Osteocyte (in vitro differentiated cells): ENCODE data around the gene CORO7. TPM values are rescaled to one million over a fixed set of nuclear protein-coding genes. Genes with fewer than 3 reads are reported as not detected.
"Not testable (repeated sequence)": the region's sequence is repeated elsewhere in the genome, so short reads cannot be mapped to it uniquely, and the experiment has no call there.

ENCODE experiments used
- DNase-seq: peaks from one replicate; pipeline ENCODE4 v3.0.0; 2021; ENCODE audit warnings: mixed read lengths; ENCODE audit not compliant: unreplicated experiment; ENCODE audit errors: extremely low spot score
- H3K27ac Mint-ChIP-seq: one replicate; pipeline ENCODE4 v1.8.0; 2021; ENCODE audit warnings: mild to moderate bottlenecking, mixed read lengths; ENCODE audit not compliant: unreplicated experiment
- H3K27me3 Mint-ChIP-seq: one replicate; pipeline ENCODE4 v1.8.0; 2021; ENCODE audit warnings: mixed read lengths; ENCODE audit not compliant: unreplicated experiment
- H3K36me3 Mint-ChIP-seq: one replicate; pipeline ENCODE4 v1.8.0; 2021; ENCODE audit warnings: mixed read lengths; ENCODE audit not compliant: unreplicated experiment
- H3K4me1 Mint-ChIP-seq: one replicate; pipeline ENCODE4 v1.8.0; 2021; ENCODE audit warnings: mixed read lengths; ENCODE audit not compliant: unreplicated experiment
- H3K4me3 Mint-ChIP-seq: one replicate; pipeline ENCODE4 v1.8.0; 2021; ENCODE audit warnings: mild to moderate bottlenecking, moderate library complexity, mixed read lengths; ENCODE audit not compliant: unreplicated experiment
- H3K9me3 Mint-ChIP-seq: one replicate; pipeline ENCODE4 v1.8.0; 2021; ENCODE audit warnings: mixed read lengths; ENCODE audit not compliant: unreplicated experiment
- CTCF ChIP-seq: fragments of 200-600 bp; sonication (generic); IDR thresholded peaks from 2 replicates; pipeline ENCODE4 v1.5.0; 2021; ENCODE audit warnings: antibody characterized with exemption, mild to moderate bottlenecking, moderate library complexity
- total RNA-seq: library from RNA; stranded (reverse); gene quantifications from 2 replicates; pipeline ENCODE4 v1.2.1, GENCODE V29; 2021

Gene CORO7
- total RNA-seq, 1 donor from 2014 or later: 40.1 TPM

GRCh38 chr16:4337540-4338088 lies 78.8 kb downstream of the CORO7 start:
- Mint-ChIP-seq H3K9me3 (no peaks in the 10 kb centered on the region), H3K4me1 (peaks cover 14% of the 10 kb centered on the region), H3K27ac (peak overlapping the region; percentile 27), H3K27me3 (no peaks in the 10 kb centered on the region), H3K36me3 (peaks cover 4% of the 10 kb centered on the region), H3K4me3 (no peak overlapping the region)
- DNase-seq: no peak
- no peak for TF ChIP-seq CTCF

GRCh38 chr16:4336701-4337539 lies 79.5 kb downstream of the CORO7 start:
- H3K27ac Mint-ChIP-seq: no peak overlapping the region
- H3K4me1 Mint-ChIP-seq: peaks cover 14% of the 10 kb centered on the region
- no peaks in the 10 kb centered on the region for H3K9me3 Mint-ChIP-seq
- TF ChIP-seq CTCF: no peak
- H3K36me3 Mint-ChIP-seq: peaks cover 4% of the 10 kb centered on the region
- DNase-seq: peak; percentile 80
- no peaks in the 10 kb centered on the region for H3K27me3 Mint-ChIP-seq
- no peak overlapping the region for H3K4me3 Mint-ChIP-seq

- no peak for TF ChIP-seq CTCF
- Mint-ChIP-seq H3K27me3 (no peaks in the 10 kb centered on the region), H3K36me3 (peaks cover 4% of the 10 kb centered on the region), H3K4me1 (peaks cover 10% of the 10 kb centered on the region), H3K4me3 (no peak overlapping the region), H3K9me3 (no peaks in the 10 kb centered on the region), H3K27ac (no peak overlapping the region)
- DNase-seq: no peak
Observed at GRCh38 chr16:4334724-4335495, 81.5 kb downstream of the CORO7 start.

GRCh38 chr16:4333714-4334113 lies 82.7 kb downstream of the CORO7 start:
- H3K27me3 Mint-ChIP-seq, H3K27ac Mint-ChIP-seq, H3K4me3 Mint-ChIP-seq, DNase-seq, H3K9me3 Mint-ChIP-seq, H3K36me3 Mint-ChIP-seq: not testable (repeated sequence)
- peaks cover 12% of the 10 kb centered on the region for H3K4me1 Mint-ChIP-seq

GRCh38 chr16:4333308-4333638 lies 83.1 kb downstream of the CORO7 start:
- Mint-ChIP-seq H3K4me3 (no peak overlapping the region), H3K27ac (no peak overlapping the region), H3K27me3 (no peaks in the 10 kb centered on the region), H3K4me1 (peaks cover 16% of the 10 kb centered on the region), H3K36me3 (peaks cover 4% of the 10 kb centered on the region), H3K9me3 (no peaks in the 10 kb centered on the region)
- TF ChIP-seq CTCF: no peak
- no peak for DNase-seq
